Fibroblast of skin of left quadriceps (primary cell): ENCODE data around the gene LBHD2.
"Not testable (repeated sequence)": the region's sequence is repeated elsewhere in the genome, so short reads cannot be mapped to it uniquely, and the experiment has no call there.

Experiments
- DNase-seq, 2 experiments: peaks; one replicate each; pipeline ENCODE4 v3.0.0-alpha.2; 2013; ENCODE audit warnings: low read depth in 2 of 2

LBHD2 gene

GRCh38 chr14:103119527-103119926 lies 35.5 kb downstream of the LBHD2 start:
- DNase-seq, result not testable (repeated sequence)

GRCh38 chr14:103121121-103121845 lies 37.3 kb downstream of the LBHD2 start:
- DNase-seq, result no peak

GRCh38 chr14:103121846-103122584 lies 38.0 kb downstream of the LBHD2 start:
- DNase-seq, result peak; percentile 73 to 75

GRCh38 chr14:103122585-103122946 lies 38.6 kb downstream of the LBHD2 start:
- no peak for DNase-seq

- no peak for DNase-seq
Measured at GRCh38 chr14:103122947-103123633, 39.1 kb downstream of the LBHD2 start, which contains the start of gene TNFAIP2. Gene TNFAIP2, plus strand, starts transcription at chr14:103123461. Its CDS starts 2,997 bp downstream, at chr14:103126458.

GRCh38 chr14:103123634-103124500 lies 39.9 kb downstream of the LBHD2 start:
- DNase-seq, result no peak

- DNase-seq, result no peak
Measured at GRCh38 chr14:103124501-103125001, 40.5 kb downstream of the LBHD2 start.

GRCh38 chr14:103125098-103126070 lies 41.4 kb downstream of the LBHD2 start:
- no peak for DNase-seq

GRCh38 chr14:103126088-103126872 lies 42.3 kb downstream of the LBHD2 start:
- no peak for DNase-seq

GRCh38 chr14:103126873-103127304 lies 42.9 kb downstream of the LBHD2 start:
- no peak for DNase-seq

GRCh38 chr14:103127356-103127755 lies 43.3 kb downstream of the LBHD2 start:
- DNase-seq, result no peak

GRCh38 chr14:103127861-103128598 lies 44.0 kb downstream of the LBHD2 start:
- DNase-seq, result no peak

- no peak for DNase-seq
Measured at GRCh38 chr14:103128631-103129300, 44.8 kb downstream of the LBHD2 start.

GRCh38 chr14:103129301-103130016 lies 45.4 kb downstream of the LBHD2 start:
- DNase-seq, result no peak

GRCh38 chr14:103130017-103130764 lies 46.2 kb downstream of the LBHD2 start:
- no peak for DNase-seq

GRCh38 chr14:103130965-103131364 lies 47.0 kb downstream of the LBHD2 start:
- peak in 1 of 2 experiments; percentile 41 for DNase-seq

GRCh38 chr14:103131580-103131979 lies 47.6 kb downstream of the LBHD2 start:
- no peak for DNase-seq
